ENCODE results near the gene EPC2.

EPC2 gene

GRCh38 chr2:148814860-148815419 lies 170.4 kb downstream of the EPC2 start:
- DNase-seq = no peak

DNA sequence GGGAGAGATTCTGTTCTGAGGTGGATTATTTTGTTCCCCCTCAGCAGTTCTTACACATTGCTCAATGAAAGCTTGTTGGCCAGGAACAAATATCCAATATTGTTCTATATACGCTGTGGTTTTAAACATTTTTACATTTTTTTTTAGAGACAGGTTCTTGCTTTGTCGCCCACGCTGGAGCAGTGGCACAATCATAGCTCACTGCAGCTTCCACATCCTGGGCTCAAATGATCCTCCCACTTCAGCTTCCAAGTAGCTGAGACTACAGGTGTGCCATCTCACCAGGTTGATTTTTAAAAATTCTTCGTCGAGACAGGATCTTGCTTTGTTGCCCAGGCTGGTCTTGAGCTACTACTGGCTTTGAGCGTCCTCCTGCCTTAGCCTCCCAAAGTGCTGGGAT lies 171.6 kb downstream of the EPC2 start:
- no peak for DNase-seq

DNA sequence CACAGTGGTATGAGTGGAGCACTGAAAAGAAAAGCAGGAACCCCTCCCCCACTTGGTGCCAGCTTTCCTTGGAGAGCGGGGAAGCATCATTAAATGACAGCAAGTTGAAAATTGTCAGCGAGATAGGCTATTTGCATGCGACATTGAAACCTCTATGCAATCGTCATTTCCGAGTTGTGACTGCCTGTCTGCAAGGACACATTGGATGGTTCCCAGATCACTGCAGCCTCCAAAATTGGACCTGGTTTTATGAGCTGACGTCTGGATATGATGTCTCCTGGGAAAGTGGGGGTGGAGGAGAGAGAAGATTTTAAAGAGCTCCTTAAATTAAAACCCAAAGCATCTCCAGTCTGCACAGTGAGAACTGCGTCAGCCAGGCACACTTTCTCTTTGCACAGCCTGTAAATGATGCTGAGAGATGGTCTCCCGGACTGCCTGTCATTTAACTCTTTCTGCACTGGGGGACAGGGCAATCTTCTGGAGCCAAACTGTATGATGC lies 172.7 kb downstream of the EPC2 start:
- DNase-seq = no peak

GRCh38 chr2:148819019-148819585 lies 174.6 kb downstream of the EPC2 start:
- DNase-seq = no peak

- no peak for DNase-seq
These were observed 179.6 kb downstream of the EPC2 start for GRCh38 chr2:148824190-148824589.

GRCh38 chr2:148826791-148827190 lies 182.2 kb downstream of the EPC2 start:
- DNase-seq = no peak

DNA sequence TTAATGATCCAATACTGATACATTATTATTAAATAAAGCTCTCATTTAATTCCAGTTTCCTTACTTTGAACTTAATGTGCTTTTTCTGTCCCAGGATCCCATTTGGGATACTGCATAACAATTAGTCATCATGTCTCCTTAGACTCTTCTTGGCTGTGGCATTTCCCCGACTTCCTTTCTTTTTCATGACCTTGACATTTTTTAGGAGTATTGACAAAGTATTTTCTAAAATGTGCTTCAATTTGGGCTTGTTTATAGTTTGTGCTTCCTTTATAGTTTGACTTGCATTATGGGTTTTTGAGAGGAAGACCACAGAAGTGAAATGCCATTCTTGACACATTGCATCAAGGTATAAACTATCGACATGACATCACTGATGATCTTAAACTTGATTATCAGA lies 184.4 kb downstream of the EPC2 start:
- DNase-seq = no peak

DNA sequence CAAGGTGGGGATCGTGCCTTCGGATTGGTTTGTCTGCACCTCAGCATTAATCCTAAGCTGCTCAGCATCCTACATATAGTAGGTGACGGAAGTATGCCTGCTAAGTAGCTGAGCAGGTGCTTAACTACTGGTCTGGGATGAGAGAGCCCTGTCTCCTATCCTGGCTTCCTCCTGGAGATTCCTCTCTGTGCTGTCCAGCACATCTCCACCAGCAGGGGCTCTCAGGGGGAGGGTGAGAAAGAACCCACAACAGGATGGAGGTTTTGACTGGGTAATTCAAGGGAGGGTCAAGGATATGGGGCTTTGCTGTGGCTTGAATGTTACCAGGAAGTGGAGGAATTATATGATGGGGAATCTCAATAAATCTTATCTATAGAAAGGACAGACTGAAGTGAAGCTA lies 185.1 kb downstream of the EPC2 start:
- no peak for DNase-seq

DNA sequence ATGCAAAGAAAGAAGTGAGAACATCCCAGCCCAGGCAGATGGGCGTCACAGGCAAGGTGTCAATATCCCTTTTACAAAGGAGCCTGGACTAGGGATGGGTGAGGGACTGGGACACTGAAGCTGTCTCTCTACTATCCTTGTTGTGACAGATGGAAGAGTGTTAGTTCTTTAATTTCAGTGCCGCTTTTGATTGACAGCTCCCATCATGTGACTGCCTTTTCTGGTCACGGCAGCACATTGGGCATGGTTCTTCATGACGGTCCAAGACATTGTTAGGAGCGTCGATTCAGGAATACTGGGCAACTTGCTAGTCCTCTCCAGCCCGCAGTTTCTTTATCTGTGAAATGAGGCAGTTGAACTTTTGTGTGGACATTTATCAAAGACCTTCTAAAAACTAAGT lies 188.1 kb downstream of the EPC2 start:
- no peak for DNase-seq
